Measurements from ENCODE around the gene PGAM1.

The PGAM1 gene

GRCh38 chr10:97380516-97380915 is 45.5 kb upstream of the PGAM1 start:
- no peak overlapping the region for H3K4ac ChIP-seq (ENCODE audit: low read length)
- H2BK12ac ChIP-seq (ENCODE audit: low read length) = no peak overlapping the region
- no peaks in the 10 kb centered on the region for H3K27me3 ChIP-seq (ENCODE audit: control insufficient read depth in 3 of 3, insufficient read depth in 3 of 3, low read depth in 1 of 3, low read length in 3 of 3)
- H3K36me3 ChIP-seq (replicated peaks in 1 of 2; ENCODE audit: control insufficient read depth in 2 of 2, insufficient read depth in 2 of 2, low read length in 2 of 2) = peaks cover 29 to 77% of the 10 kb centered on the region in 2 donors
- H3K4me1 ChIP-seq (ENCODE audit: control insufficient read depth in 2 of 2, insufficient read depth in 1 of 2, low read depth in 1 of 2, low read length in 2 of 2) = no peaks in the 10 kb centered on the region
- no peak overlapping the region for H3K9ac ChIP-seq (ENCODE audit: low read depth, low read length, poor library complexity)
- no peak for DNase-seq (ENCODE audit: low spot score)
- H3K4me2 ChIP-seq (ENCODE audit: insufficient read depth, low read length, poor library complexity, severe bottlenecking) = no peak overlapping the region
- peak overlapping the region; percentile 80 for H3K23ac ChIP-seq (ENCODE audit: low read depth, low read length, poor library complexity)
- no peak overlapping the region for H2BK15ac ChIP-seq (ENCODE audit: low read length)
- H4K8ac ChIP-seq (ENCODE audit: low read depth, low read length) = no peak overlapping the region
- no peak overlapping the region for H2AK5ac ChIP-seq (ENCODE audit: low read depth, low read length)
- WGBS, 2 donors (ENCODE audit: extremely low coverage in 2 of 2, insufficient read length in 2 of 2, insufficient replicate concordance in 1 of 2) = no CpG with 5 or more reads among the region's 8 CpGs
- peak overlapping the region; percentile 48 for H3K18ac ChIP-seq (ENCODE audit: low read length)
- H3K4me3 ChIP-seq (ENCODE audit: low read length in 2 of 2) = no peak overlapping the region
- no peak overlapping the region for H3K14ac ChIP-seq (ENCODE audit: low read length)
- H2BK5ac ChIP-seq (ENCODE audit: low read length) = no peak overlapping the region
- H2BK120ac ChIP-seq (ENCODE audit: low read depth, low read length) = no peak overlapping the region
- H3K79me1 ChIP-seq (ENCODE audit: low read depth, low read length) = peaks cover 2% of the 10 kb centered on the region
- peaks cover 0 to 2% of the 10 kb centered on the region in 2 donors for H3K9me3 ChIP-seq (replicated peaks in 1 of 2; ENCODE audit: control insufficient read depth in 2 of 2, insufficient read depth in 1 of 2, low read depth in 1 of 2, low read length in 2 of 2)
- no peak overlapping the region for H2AFZ ChIP-seq (ENCODE audit: low read length)
- H4K91ac ChIP-seq (ENCODE audit: low read depth, low read length, poor library complexity) = no peak overlapping the region
- H3K27ac ChIP-seq (replicated peaks; ENCODE audit: low read length) = no peak overlapping the region

- Histone ChIP-seq H3K14ac (ENCODE audit: low read length) (no peak overlapping the region), H3K23ac (ENCODE audit: low read depth, low read length, poor library complexity) (peak overlapping the region; percentile 47), H3K4ac (ENCODE audit: low read length) (no peak overlapping the region), H3K9me3 (replicated peaks in 1 of 2; ENCODE audit: control insufficient read depth in 2 of 2, insufficient read depth in 1 of 2, low read depth in 1 of 2, low read length in 2 of 2) (peaks cover 0 to 2% of the 10 kb centered on the region in 2 donors), H2BK15ac (ENCODE audit: low read length) (no peak overlapping the region), H3K36me3 (replicated peaks in 1 of 2; ENCODE audit: control insufficient read depth in 2 of 2, insufficient read depth in 2 of 2, low read length in 2 of 2) (peaks cover 31 to 79% of the 10 kb centered on the region in 2 donors), H3K18ac (ENCODE audit: low read length) (no peak overlapping the region), H3K79me1 (ENCODE audit: low read depth, low read length) (peaks cover 2% of the 10 kb centered on the region), H2BK12ac (ENCODE audit: low read length) (no peak overlapping the region), H2AFZ (ENCODE audit: low read length) (no peak overlapping the region), H2AK5ac (ENCODE audit: low read depth, low read length) (no peak overlapping the region), H3K27me3 (ENCODE audit: control insufficient read depth in 3 of 3, insufficient read depth in 3 of 3, low read depth in 1 of 3, low read length in 3 of 3) (no peaks in the 10 kb centered on the region), H2BK120ac (ENCODE audit: low read depth, low read length) (no peak overlapping the region), H4K91ac (ENCODE audit: low read depth, low read length, poor library complexity) (no peak overlapping the region), H2BK5ac (ENCODE audit: low read length) (no peak overlapping the region), H4K8ac (ENCODE audit: low read depth, low read length) (no peak overlapping the region), H3K27ac (replicated peaks; ENCODE audit: low read length) (no peak overlapping the region), H3K4me3 (ENCODE audit: low read length in 2 of 2) (no peak overlapping the region), H3K4me2 (ENCODE audit: insufficient read depth, low read length, poor library complexity, severe bottlenecking) (no peak overlapping the region), H3K9ac (ENCODE audit: low read depth, low read length, poor library complexity) (no peak overlapping the region), H3K4me1 (ENCODE audit: control insufficient read depth in 2 of 2, insufficient read depth in 1 of 2, low read depth in 1 of 2, low read length in 2 of 2) (no peaks in the 10 kb centered on the region)
- no peak for DNase-seq (ENCODE audit: low spot score)
- WGBS, 2 donors (ENCODE audit: extremely low coverage in 2 of 2, insufficient read length in 2 of 2, insufficient replicate concordance in 1 of 2) = no CpG with 5 or more reads among the region's 8 CpGs
Measured at GRCh38 chr10:97381626-97382025, 44.4 kb upstream of the PGAM1 start.

GRCh38 chr10:97383159-97383558 is 42.8 kb upstream of the PGAM1 start:
- Histone ChIP-seq H3K4me3 (ENCODE audit: low read length in 2 of 2) (no peak overlapping the region), H3K79me1 (ENCODE audit: low read depth, low read length) (peaks cover 2% of the 10 kb centered on the region), H2BK12ac (ENCODE audit: low read length) (no peak overlapping the region), H3K4ac (ENCODE audit: low read length) (no peak overlapping the region), H3K9me3 (replicated peaks in 1 of 2; ENCODE audit: control insufficient read depth in 2 of 2, insufficient read depth in 1 of 2, low read depth in 1 of 2, low read length in 2 of 2) (peaks cover 0 to 2% of the 10 kb centered on the region in 2 donors), H3K4me2 (ENCODE audit: insufficient read depth, low read length, poor library complexity, severe bottlenecking) (no peak overlapping the region), H2AFZ (ENCODE audit: low read length) (no peak overlapping the region), H4K8ac (ENCODE audit: low read depth, low read length) (no peak overlapping the region), H2BK15ac (ENCODE audit: low read length) (no peak overlapping the region), H2BK5ac (ENCODE audit: low read length) (no peak overlapping the region), H3K23ac (ENCODE audit: low read depth, low read length, poor library complexity) (no peak overlapping the region), H3K4me1 (ENCODE audit: control insufficient read depth in 2 of 2, insufficient read depth in 1 of 2, low read depth in 1 of 2, low read length in 2 of 2) (no peaks in the 10 kb centered on the region), H4K91ac (ENCODE audit: low read depth, low read length, poor library complexity) (no peak overlapping the region), H3K36me3 (replicated peaks in 1 of 2; ENCODE audit: control insufficient read depth in 2 of 2, insufficient read depth in 2 of 2, low read length in 2 of 2) (peaks cover 30 to 78% of the 10 kb centered on the region in 2 donors), H3K27me3 (ENCODE audit: control insufficient read depth in 3 of 3, insufficient read depth in 3 of 3, low read depth in 1 of 3, low read length in 3 of 3) (no peaks in the 10 kb centered on the region), H3K14ac (ENCODE audit: low read length) (no peak overlapping the region), H2BK120ac (ENCODE audit: low read depth, low read length) (no peak overlapping the region), H3K9ac (ENCODE audit: low read depth, low read length, poor library complexity) (no peak overlapping the region), H3K18ac (ENCODE audit: low read length) (no peak overlapping the region), H2AK5ac (ENCODE audit: low read depth, low read length) (no peak overlapping the region), H3K27ac (replicated peaks; ENCODE audit: low read length) (no peak overlapping the region)
- no CpG with 5 or more reads among the region's 7 CpGs for WGBS, 2 donors (ENCODE audit: extremely low coverage in 2 of 2, insufficient read length in 2 of 2, insufficient replicate concordance in 1 of 2)
- DNase-seq (ENCODE audit: low spot score) = no peak

- Histone ChIP-seq H2BK15ac (ENCODE audit: low read length) (no peak overlapping the region), H3K79me1 (ENCODE audit: low read depth, low read length) (peaks cover 2% of the 10 kb centered on the region), H3K4me1 (ENCODE audit: control insufficient read depth in 2 of 2, insufficient read depth in 1 of 2, low read depth in 1 of 2, low read length in 2 of 2) (no peaks in the 10 kb centered on the region), H3K9me3 (replicated peaks in 1 of 2; ENCODE audit: control insufficient read depth in 2 of 2, insufficient read depth in 1 of 2, low read depth in 1 of 2, low read length in 2 of 2) (peaks cover 0 to 2% of the 10 kb centered on the region in 2 donors), H3K36me3 (replicated peaks in 1 of 2; ENCODE audit: control insufficient read depth in 2 of 2, insufficient read depth in 2 of 2, low read length in 2 of 2) (peaks cover 33 to 79% of the 10 kb centered on the region in 2 donors), H3K4ac (ENCODE audit: low read length) (no peak overlapping the region), H2BK5ac (ENCODE audit: low read length) (no peak overlapping the region), H3K4me3 (ENCODE audit: low read length in 2 of 2) (no peak overlapping the region), H3K23ac (ENCODE audit: low read depth, low read length, poor library complexity) (no peak overlapping the region), H4K91ac (ENCODE audit: low read depth, low read length, poor library complexity) (no peak overlapping the region), H4K8ac (ENCODE audit: low read depth, low read length) (no peak overlapping the region), H3K18ac (ENCODE audit: low read length) (no peak overlapping the region), H3K9ac (ENCODE audit: low read depth, low read length, poor library complexity) (no peak overlapping the region), H3K4me2 (ENCODE audit: insufficient read depth, low read length, poor library complexity, severe bottlenecking) (no peak overlapping the region), H3K27me3 (ENCODE audit: control insufficient read depth in 3 of 3, insufficient read depth in 3 of 3, low read depth in 1 of 3, low read length in 3 of 3) (no peaks in the 10 kb centered on the region), H2BK12ac (ENCODE audit: low read length) (no peak overlapping the region), H2AK5ac (ENCODE audit: low read depth, low read length) (no peak overlapping the region), H2AFZ (ENCODE audit: low read length) (no peak overlapping the region), H2BK120ac (ENCODE audit: low read depth, low read length) (no peak overlapping the region), H3K14ac (ENCODE audit: low read length) (no peak overlapping the region), H3K27ac (replicated peaks; ENCODE audit: low read length) (no peak overlapping the region)
- WGBS, 2 donors (ENCODE audit: extremely low coverage in 2 of 2, insufficient read length in 2 of 2, insufficient replicate concordance in 1 of 2) = no CpG with 5 or more reads among the region's 5 CpGs
- DNase-seq (ENCODE audit: low spot score) = no peak
Measured at GRCh38 chr10:97384156-97384555, 41.8 kb upstream of the PGAM1 start.

All from neuronal stem cell (in vitro differentiated cells).